Left ventricle myocardium inferior (tissue), 1 donor: Measurements from ENCODE around the gene FAS. TPM values are rescaled to one million over a fixed set of nuclear protein-coding genes. Genes with fewer than 3 reads are reported as not detected.

Source experiments
- DNase-seq: peaks from one replicate; pipeline ENCODE4 v3.0.0-alpha.2; 2020
- H3K27ac ChIP-seq: fragments of 200-600 bp; replicated peaks from 2 replicates; pipeline ENCODE4 v1.8.0; 2021
- H3K27me3 ChIP-seq: fragments of 200-600 bp; 2 replicates; pipeline ENCODE4 v1.8.0; 2021; ENCODE audit warnings: low read depth
- H3K36me3 ChIP-seq: fragments of 200-600 bp; 2 replicates; pipeline ENCODE4 v1.8.0; 2021
- H3K4me1 ChIP-seq: fragments of 200-600 bp; 2 replicates; pipeline ENCODE4 v1.8.0; 2021
- H3K4me3 ChIP-seq: fragments of 200-600 bp; 2 replicates; pipeline ENCODE4 v1.8.0; 2021; ENCODE audit warnings: mild to moderate bottlenecking, moderate library complexity
- H3K9me3 ChIP-seq: fragments of 200-600 bp; replicated peaks from 2 replicates; pipeline ENCODE4 v1.8.0; 2021
- CTCF ChIP-seq: fragments of 200-600 bp; IDR thresholded peaks from 2 replicates; pipeline ENCODE4 v1.8.0; 2021; ENCODE audit warnings: antibody characterized with exemption, mild to moderate bottlenecking, borderline replicate concordance
- intact Hi-C: fragments of 100-400 bp; cut with micrococcal nuclease; formaldehyde crosslinking; loops from one replicate; pipeline ENCODE4 v1.11.0; 2022
- total RNA-seq: library from RNA; stranded (reverse); fragmentation: NEBNext Ultra II Directional; extraction: Animal tissue kit (Norgen Biotek cat#: 25700); gene quantifications from one replicate; pipeline ENCODE4 v1.2.1, GENCODE V29; 2021
- donor health status: DM: no; HTN: yes; CAD: no; lungs with severe emphysema.

FAS gene
- total RNA-seq, 1 donor from 2014 or later = 3.7 TPM

GRCh38 chr10:89043052-89043451, 52.5 kb downstream of the FAS start:
- Histone ChIP-seq H3K4me1 (peaks cover 3% of the 10 kb centered on the region), H3K27ac (no peak overlapping the region), H3K9me3 (no peaks in the 10 kb centered on the region), H3K4me3 (no peak overlapping the region), H3K36me3 (no peaks in the 10 kb centered on the region), H3K27me3 (no peaks in the 10 kb centered on the region)
- intact Hi-C loops = no loop called here
- no peak for DNase-seq
- TF ChIP-seq CTCF = no peak

GRCh38 chr10:89047397-89047796, 56.8 kb downstream of the FAS start:
- Histone ChIP-seq H3K4me1 (peaks cover 3% of the 10 kb centered on the region), H3K9me3 (no peaks in the 10 kb centered on the region), H3K27me3 (no peaks in the 10 kb centered on the region), H3K27ac (no peak overlapping the region), H3K36me3 (no peaks in the 10 kb centered on the region), H3K4me3 (no peak overlapping the region)
- no peak for TF ChIP-seq CTCF
- no peak for DNase-seq
- intact Hi-C loops = no loop called here

- Histone ChIP-seq H3K27me3 (no peaks in the 10 kb centered on the region), H3K4me3 (no peak overlapping the region), H3K9me3 (no peaks in the 10 kb centered on the region), H3K36me3 (no peaks in the 10 kb centered on the region), H3K4me1 (peaks cover 26% of the 10 kb centered on the region), H3K27ac (no peak overlapping the region)
- TF ChIP-seq CTCF = no peak
- no peak for DNase-seq
- intact Hi-C loops = no loop called here
Measured at GRCh38 chr10:89051593-89051992, 61.0 kb downstream of the FAS start.

- no peaks in the 10 kb centered on the region for H3K27me3 ChIP-seq
- H3K27ac ChIP-seq = peak overlapping the region; percentile 39
- TF ChIP-seq CTCF = no peak
- H3K9me3 ChIP-seq = no peaks in the 10 kb centered on the region
- intact Hi-C loops = no loop called here
- no peak overlapping the region for H3K4me3 ChIP-seq
- peak; percentile 36 for DNase-seq
- H3K36me3 ChIP-seq = no peaks in the 10 kb centered on the region
- H3K4me1 ChIP-seq = peaks cover 23% of the 10 kb centered on the region
Measured at GRCh38 chr10:89053555-89053954, 63.0 kb downstream of the FAS start.

GRCh38 chr10:89055159-89055558, 64.6 kb downstream of the FAS start:
- Histone ChIP-seq H3K4me1 (peaks cover 23% of the 10 kb centered on the region), H3K36me3 (no peaks in the 10 kb centered on the region), H3K27ac (peak overlapping the region; percentile 47), H3K4me3 (no peak overlapping the region), H3K9me3 (no peaks in the 10 kb centered on the region), H3K27me3 (no peaks in the 10 kb centered on the region)
- intact Hi-C loops = no loop called here
- DNase-seq = no peak
- no peak for TF ChIP-seq CTCF

GRCh38 chr10:89062861-89063260, 72.3 kb downstream of the FAS start:
- Histone ChIP-seq H3K4me3 (no peak overlapping the region), H3K9me3 (no peaks in the 10 kb centered on the region), H3K27me3 (no peaks in the 10 kb centered on the region), H3K27ac (peak overlapping the region; percentile 6), H3K36me3 (no peaks in the 10 kb centered on the region), H3K4me1 (peaks cover 28% of the 10 kb centered on the region)
- intact Hi-C loops = no loop called here
- no peak for TF ChIP-seq CTCF
- peak; percentile 67 for DNase-seq
